GM18511 (cell line): ENCODE data around the gene GLRA2.
"Not testable (repeated sequence)": the region's sequence is repeated elsewhere in the genome, so short reads cannot be mapped to it uniquely, and the experiment has no call there.

Experiments used
- ATAC-seq: cut with Tn5 transposase; IDR thresholded peaks from one replicate; pipeline ENCODE4 v1.9.1; 2021; ENCODE audit warnings: mild to moderate bottlenecking, moderate library complexity; ENCODE audit not compliant: unreplicated experiment

GLRA2 gene

DNA sequence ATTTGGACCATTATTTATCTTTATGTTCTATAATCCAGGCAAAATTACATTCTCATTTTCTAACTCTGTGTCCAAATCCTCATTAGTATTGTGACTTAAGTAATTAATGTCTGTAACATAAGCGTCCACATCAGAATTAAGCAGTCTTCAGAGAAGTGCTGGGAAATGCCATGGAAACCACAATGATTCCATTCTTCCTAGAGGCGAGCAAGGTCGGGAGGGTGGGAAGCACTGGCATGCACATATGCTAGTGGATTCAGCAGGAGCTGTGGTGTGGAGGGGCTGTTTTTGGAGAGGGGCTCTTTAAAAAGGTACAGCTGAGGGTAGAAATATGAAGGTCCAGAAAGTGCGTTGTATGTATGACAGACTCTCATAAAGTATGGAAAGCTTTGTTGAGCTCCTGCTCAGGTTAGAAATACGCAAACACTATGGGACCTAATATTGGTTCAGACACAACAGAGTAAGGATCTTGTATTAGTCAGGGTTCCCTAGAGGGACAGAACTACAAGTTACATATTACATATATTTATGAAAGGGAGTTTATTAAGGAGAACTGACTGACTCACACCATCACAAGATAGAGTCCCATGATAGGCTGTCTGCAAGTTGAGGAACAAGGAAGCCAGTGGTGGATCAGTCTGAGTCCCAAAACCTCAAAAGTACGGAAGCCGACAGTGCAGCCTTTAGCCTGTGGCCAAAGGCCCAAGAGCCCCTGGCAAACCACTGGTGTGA is 61.5 kb downstream of the GLRA2 start:
- ATAC-seq: no peak

DNA sequence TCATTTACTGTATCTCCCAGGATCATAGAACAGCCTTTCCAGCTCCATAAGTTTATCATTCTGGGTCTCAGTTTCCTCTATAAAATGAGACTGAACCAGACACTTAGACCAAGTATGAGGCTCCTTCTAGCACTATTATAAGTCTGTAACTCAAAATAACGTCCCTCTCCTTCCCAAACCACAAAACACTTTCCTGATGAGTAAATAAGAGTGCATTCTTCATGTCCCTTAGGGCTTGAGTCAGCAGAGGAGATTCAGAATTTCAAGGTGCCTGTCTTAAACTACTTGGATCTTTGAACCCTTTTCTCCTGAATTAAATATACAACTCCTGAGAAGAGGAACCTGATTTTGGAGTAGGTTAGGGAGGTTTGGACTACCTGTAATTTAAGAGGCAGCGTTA is 62.6 kb downstream of the GLRA2 start:
- ATAC-seq: no peak

DNA sequence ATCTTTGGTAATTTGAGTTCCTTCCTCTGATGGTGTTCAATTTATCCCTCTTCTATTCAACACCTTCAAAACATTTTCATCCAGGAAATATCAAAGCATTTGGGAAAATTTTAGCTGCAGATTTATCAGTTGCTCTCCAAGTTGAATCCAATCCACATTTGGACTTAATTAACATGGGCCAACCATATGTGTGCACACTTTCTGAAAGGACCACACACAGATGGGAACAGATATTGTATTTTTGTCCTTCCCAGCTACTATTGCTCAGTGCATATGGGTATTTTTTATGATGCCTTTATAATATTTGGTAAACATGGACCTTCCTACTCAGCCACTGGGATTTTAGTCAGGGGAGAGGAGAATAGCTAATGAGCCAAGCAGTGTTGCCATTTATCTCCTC is 65.2 kb downstream of the GLRA2 start:
- no peak for ATAC-seq

DNA sequence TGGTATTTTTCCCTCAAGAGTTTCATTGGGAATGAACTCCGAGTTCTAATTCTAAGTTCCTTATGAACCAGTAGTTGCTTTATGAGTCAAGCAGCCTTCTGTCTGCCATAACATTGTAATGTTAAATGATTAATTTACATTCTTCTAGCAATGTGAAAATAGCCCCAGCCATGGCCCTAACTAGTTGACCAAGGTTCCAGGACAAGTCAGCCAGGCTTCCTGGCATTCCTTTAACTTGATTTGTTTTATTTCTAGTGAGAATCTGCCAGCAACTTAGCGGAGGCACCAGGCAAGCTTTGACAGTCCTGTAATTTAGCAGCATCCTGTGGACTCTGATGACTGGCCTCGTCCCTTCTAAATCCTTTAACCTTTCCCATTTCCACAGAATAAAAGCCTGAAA is 69.0 kb downstream of the GLRA2 start:
- no peak for ATAC-seq

DNA sequence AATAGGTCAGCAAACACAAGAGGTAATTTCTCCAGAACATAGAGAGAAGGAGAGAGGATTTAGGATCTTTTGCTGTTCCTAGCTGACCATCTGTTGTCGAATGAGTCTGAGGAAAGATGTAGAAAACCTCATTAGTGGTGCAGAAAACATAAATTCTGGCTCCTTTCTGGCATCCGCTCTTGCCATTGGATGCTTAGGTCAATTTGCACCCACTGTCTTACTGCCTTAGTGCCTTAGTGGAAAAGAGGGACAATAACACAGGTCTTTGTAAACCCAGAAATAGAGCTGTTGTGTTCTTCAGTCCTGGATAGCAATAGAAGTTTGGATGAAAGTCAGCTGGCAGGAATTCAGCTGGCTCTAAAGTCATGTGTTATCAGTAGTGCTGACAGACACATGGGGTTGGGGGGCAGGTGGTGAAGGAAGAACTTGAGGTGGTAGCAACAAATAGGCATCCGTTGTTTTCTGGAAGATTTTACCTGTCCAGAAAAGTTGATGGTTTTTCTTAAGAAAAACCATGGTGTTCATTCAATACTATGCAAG is 78.2 kb downstream of the GLRA2 start:
- ATAC-seq: no peak

DNA sequence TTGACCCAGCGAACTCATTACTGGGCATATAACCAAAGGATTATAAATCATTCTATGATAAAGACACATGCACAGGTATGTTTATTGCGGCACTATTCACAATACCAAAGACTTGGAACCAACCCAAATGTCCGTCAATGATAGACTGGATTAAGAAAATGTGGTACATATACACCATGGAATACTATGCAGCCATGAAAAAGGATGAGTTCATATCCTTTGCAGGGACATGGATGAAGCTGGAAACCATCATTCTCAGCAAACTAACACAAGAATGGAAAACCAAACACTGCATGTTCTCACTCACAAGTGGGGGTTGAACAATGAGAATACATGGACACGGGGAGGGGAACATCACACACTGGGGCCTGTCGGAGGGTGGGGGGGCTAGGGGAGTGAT is 83.1 kb downstream of the GLRA2 start:
- ATAC-seq: not testable (repeated sequence)

DNA sequence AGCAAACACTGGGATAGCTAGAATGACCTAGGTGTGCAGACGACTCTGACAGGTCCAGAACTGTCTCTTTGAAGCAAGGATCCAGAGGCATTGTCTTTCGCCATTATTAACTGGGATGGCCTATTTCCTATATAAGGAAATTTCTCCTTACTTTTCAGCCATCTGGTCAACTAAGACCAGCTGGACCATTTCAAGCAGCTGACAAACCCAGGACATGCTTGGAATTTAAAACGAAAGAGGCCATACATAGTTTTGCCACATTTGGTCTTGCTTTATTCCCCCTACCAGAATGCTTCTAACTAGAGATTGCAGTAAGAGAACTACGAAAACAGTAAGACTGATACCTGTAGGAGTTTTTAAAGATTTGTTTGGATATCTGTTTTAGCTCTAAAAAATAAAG is 87.0 kb downstream of the GLRA2 start:
- ATAC-seq: no peak

DNA sequence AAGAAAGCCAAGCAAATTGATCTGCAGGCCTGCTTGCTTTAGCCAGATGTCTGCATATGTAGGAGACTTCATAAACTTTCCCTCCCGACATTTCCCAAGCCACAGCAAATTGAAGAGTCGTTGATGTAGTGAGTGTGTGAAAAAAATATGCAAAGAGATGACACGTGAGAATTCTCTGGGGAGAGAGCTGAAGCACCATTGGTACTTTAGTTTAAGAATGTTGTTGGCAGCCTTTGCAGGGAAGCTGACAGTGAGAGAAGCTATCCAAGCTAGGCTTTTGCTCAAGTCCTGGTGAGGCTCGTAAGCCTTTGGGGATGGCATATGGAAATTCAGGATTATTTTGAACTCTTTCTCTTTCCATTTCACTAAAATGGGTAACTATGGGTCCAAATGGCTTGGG is 87.5 kb downstream of the GLRA2 start:
- no peak for ATAC-seq

DNA sequence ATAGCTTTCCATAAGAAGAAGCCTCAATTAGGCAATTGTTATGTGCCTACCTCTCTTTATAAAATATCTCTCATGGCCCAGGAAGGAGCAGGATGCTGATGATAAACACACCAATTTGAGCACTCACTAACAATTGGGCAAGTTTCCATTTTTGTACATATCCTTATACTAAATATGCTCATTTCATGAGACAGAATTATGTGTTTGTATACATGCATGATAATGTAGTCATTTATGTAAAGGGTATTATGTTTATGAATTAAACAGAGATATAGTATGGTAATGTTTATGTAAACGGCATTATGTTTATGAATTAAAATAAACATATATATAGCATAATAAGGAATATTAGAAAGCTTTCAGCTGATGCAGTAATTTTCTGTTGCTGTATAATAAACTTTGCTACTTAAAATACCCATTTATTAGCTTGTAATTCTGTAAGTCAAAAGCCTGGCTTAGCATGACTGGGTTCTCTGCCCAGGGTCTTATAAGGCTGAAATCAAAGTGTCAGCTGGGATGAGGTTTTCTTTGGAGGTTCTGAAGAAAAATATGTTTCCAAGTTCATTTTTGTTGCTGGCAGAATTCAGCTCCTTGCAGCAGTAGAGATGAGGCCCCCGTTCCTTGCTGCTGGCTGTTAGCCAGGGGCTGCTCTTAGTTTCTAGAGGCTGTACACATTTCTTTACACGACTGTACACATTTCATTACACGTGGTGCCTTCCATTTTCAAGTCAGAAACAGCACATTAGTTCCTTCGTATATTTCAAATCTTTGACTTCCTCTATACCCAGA is 89.0 kb downstream of the GLRA2 start:
- ATAC-seq: no peak

DNA sequence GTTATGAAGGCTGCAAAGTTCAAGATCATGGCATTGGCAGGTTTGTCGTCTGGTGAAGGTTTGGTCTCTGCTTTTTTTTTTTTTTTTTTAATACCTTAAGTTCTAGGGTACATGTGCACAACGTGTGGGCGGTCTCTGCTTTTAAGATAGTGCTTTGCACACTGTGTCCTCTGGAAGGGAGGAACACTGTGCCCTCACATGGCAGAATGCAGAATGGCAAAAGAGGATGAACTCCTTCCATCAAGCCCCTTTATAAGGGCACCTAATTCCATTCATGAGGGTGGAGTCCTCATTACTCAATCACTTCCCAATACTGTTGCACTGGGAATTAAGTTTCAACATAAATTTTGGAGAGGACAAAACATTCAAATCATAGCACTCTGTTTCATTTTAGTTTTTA is 101.4 kb downstream of the GLRA2 start:
- ATAC-seq: no peak

DNA sequence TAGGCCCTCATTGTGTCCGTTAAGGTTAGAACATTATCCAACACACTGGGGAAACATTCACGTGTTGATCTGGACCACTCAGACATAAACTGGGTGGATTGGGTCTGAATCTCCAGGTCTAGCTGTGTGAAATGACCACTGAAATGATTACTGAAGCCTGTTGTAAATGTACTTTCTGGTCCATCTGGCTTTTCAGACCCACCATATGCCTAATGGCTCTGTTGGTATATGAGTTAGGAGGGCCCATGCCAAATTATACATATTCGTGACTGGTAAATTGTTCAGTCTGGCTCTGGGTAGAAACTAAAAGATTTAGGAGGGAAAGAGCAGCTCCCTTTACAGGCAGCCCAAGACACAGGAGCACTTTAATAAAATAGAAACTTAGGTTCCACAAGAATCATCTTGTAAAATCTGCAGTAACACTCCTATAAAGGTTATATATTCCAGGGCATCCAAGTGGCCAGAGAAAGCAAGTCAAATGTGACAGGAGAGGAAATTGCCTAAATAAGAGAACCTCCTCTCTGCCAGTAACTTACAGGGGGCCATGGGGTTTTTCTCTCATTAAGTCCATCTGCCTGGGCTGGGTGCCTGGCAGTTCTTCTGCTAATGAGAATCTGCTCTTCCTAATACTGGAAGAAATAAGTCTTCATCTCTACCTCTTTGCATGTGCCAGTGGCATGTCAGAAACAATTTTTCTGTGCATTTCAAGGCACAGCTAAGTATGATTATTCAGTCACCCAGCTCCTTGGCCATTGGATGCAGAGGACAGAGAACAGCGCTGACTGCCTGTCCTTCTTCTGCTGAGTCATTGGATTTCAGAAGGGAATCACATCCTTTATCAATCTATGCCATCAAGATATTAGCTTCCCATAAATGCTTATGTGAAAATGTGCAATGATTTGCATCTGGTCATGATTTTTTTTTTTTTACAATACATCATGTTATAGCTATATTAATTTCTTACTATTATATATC is 112.6 kb downstream of the GLRA2 start:
- no peak for ATAC-seq

DNA sequence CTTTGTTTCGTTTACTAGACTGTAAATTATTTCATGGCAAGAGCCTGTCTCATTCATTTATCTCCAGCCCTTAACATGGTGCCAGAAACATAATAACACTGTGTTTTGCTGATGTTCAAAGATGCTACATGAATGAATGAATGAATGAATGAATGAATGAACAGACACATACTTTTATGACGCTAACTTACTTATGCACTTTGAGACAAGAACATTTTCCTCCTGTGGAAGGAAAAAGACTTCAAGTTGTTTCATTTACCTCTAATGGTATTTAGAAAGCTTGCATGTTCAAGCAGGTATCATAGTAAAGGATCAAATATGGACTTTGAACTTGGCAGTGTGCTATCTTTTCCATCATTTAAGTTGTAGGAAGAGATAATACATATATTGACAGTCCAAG is 131.6 kb downstream of the GLRA2 start:
- no peak for ATAC-seq

DNA sequence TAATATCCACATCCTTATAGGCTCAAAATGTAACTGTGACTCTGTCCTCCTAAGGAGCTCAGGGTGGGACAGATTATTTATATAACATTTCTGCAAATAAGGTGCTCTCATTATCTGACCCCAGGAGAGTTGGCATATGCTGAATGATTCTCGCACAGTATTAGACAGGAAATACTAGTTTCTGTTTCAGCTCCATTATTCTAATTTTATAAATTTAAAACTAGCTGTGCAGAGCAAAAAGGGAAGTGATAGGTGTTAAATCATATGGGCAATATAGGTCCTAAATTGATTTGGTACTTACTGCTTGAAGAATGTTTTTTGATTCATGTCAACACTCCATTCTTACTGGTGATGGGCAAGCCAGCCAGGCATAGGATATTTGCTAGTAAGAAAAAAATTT is 141.5 kb downstream of the GLRA2 start:
- peak; percentile 68 for ATAC-seq

DNA sequence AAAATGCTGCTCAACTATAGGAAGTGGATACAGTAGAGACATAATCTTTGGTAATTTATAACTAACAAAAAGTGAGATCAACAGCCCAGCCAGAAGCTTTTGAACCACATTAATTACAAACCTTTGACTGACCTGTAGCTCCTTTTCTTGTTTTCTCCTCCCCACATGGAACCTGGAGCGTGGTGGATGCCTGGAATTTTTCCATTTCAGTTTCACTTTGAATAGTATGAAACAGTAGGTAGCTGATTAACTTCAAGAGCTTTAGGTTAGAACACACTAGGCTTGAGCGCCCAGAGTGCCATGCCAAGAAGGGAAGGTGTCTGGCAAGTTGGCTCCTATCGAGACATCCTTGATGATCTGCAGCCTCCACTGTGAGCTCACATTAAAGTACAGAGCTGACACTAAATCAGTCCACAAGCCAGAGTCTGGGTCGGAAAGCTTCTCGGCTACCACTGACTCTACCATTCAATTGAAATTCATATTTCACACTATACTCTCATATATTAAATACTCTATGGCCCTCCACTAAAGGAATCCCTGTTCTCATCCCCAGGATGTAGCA is 143.4 kb downstream of the GLRA2 start:
- no peak for ATAC-seq

DNA sequence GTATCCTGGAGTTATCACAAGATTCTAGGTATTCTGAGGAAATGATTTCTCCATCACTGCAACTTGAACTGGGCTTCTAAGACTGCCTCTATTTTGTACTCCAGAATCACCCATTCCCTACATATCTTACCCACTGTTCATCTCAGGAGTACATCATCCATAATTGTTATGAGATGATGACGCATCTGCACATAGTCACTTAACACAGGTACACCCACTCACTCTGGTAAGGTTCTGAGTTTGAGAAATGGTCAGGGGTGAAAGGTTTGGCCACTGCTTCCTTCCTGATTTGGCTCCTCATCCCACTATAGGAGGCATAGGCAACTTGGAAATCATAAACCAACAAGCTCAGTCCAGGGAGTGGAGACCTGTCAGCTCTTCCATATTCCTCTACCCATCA is 143.9 kb downstream of the GLRA2 start:
- no peak for ATAC-seq

DNA sequence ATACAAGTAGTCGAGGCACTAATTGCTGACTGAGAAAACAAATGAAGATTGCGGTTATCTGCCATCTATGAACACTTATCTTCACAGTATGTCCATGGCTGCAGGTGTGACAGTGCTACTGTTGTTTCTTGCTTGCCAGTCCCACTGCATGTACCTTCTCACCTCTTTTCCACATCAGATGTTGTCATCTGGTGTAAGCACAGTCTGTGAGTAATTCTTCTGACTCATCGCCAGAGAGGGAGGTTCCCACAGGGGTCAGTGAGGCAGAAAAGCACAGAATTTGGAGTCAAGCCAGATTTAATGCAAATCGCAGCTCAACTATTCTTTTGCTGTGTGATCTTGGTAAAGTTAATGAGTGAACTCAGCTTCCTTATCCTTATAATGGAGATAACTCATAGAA is 144.4 kb downstream of the GLRA2 start:
- peak; percentile 91 for ATAC-seq

DNA sequence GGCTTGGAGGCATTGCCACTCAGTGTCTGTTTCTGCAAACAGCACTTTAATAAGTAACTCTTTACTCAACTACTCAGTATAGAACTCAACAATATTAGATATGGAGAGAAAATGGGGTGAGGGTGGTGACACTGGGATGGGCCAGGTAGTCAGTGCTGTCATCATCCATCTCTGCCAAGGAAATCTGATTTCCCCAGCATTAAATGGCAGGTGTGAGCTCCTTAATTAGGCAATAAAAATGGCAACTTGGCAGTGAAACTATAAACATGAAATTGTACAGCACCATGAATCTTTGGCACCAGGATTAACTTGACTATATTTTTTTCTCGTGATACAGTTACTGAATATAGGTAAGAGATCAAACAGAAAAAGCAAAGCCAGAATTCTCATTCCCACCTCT is 146.2 kb downstream of the GLRA2 start:
- ATAC-seq: no peak

DNA sequence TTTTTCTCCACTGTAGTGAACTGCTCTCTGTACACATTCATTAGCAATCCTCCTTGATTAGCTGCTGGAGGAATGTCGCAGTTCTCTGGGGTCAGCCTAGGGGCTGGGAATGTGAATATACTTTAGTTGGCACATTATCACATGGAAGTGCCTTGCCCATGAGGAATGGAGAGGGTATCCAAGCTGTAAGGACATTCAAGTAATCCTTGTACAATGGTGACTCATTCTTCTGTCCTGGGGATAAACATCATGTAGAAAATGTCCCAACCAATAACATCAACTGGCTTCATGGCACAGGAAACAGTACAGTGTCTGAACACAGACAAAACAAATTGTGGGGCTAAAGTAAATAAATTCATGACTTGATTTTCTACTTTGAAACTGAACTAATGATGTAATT is 147.1 kb downstream of the GLRA2 start:
- no peak for ATAC-seq

DNA sequence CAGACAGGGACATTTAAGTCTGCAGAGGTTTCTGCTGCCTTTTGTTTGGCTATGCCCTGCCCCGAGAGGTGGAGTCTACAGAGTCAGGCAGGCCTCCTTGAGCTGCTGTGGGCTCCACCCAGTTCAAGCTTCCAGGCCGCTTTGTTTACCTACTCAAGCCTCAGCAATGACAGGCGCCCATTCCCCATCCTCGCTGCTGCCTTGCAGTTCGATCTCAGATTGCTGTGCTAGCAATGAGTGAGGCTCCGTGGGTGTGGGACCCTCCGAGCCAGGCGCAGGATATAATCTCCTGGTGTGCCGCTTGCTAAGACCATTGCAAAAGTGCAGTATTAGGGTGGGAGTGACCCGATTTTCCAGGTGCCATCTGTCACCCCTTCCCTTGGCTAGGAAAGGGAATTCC is 159.0 kb downstream of the GLRA2 start:
- ATAC-seq: not testable (repeated sequence)

DNA sequence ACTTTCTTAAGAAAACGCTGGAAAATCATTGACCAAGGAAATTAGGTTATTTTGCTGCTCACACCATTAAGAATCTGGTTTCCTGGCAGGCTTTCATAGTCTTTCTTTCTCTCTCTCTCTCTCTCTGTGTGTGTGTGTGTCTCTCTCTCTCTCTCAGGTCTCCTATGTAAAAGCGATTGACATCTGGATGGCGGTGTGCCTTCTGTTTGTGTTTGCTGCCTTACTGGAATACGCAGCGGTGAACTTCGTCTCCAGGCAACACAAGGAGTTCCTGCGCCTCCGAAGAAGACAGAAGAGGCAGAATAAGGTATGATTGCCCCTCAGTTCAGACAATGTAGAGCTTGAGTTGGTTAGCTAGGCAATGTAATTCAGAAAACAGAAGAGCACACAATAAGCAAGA is 161.2 kb downstream of the GLRA2 start:
- ATAC-seq: no peak

DNA sequence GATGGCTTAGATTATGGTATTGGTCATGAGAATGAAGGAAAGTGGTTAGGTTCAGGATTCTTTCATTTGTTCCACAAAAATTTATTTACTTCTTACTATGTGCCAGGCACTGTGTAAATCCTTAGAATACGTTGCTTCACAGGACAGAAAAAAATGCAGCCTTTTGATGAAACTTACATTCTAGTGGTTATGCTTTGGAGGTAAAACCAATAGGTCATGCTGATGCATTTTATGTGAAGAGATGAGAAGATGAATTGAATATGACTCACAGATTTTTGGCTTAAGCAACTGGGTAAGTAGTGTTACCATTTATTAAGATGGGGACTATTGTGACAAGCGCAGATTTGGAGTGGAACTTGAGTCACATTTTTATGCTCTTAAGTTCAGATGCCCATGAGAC is 165.3 kb downstream of the GLRA2 start:
- no peak for ATAC-seq
